Loucy (cell line): ENCODE measurements around the gene MST1.

Experiments
- H2AFZ ChIP-seq: fragments of 200-600 bp; sonication (generic); 2 replicates; pipeline ENCODE4 v1.6.0; 2016; ENCODE audit warnings: antibody characterized with exemption, mild to moderate bottlenecking, low read length, moderate library complexity
- H3F3A ChIP-seq: fragments of 200-600 bp; 2 replicates; pipeline ENCODE4 v1.6.0; 2016; ENCODE audit warnings: antibody characterized with exemption, low read depth, mild to moderate bottlenecking
- H3K27me3 ChIP-seq: fragments of 200-600 bp; sonication (generic); 2 replicates; pipeline ENCODE4 v1.6.1; 2014; ENCODE audit warnings: low read length, mild to moderate bottlenecking; ENCODE audit not compliant: insufficient read depth, poor library complexity, severe bottlenecking
- H3K36me3 ChIP-seq: fragments of 200-600 bp; sonication (generic); 2 replicates; pipeline ENCODE4 v1.6.1; 2016; ENCODE audit warnings: low read length; ENCODE audit not compliant: insufficient read depth
- H3K4me1 ChIP-seq: fragments of 200-600 bp; sonication (generic); 2 replicates; pipeline ENCODE4 v1.5.1; 2014; ENCODE audit warnings: low read length, mild to moderate bottlenecking; ENCODE audit not compliant: insufficient read depth, poor library complexity, severe bottlenecking
- H3K4me2 ChIP-seq: fragments of 200-600 bp; sonication (generic); 2 replicates; pipeline ENCODE4 v1.6.0; 2014; ENCODE audit warnings: antibody characterized with exemption, low read length, low read depth, mild to moderate bottlenecking; ENCODE audit not compliant: poor library complexity, severe bottlenecking
- H3K4me3 ChIP-seq: fragments of 200-600 bp; sonication (generic); 2 replicates; pipeline ENCODE4 v1.5.1; 2014; ENCODE audit warnings: low read length, mild to moderate bottlenecking, mixed read lengths; ENCODE audit not compliant: poor library complexity, severe bottlenecking
- H3K79me2 ChIP-seq: fragments of 200-600 bp; sonication (generic); 2 replicates; pipeline ENCODE4 v1.6.1; 2014; ENCODE audit warnings: low read length; ENCODE audit not compliant: insufficient read depth
- H3K9ac ChIP-seq: fragments of 200-600 bp; sonication (generic); 2 replicates; pipeline ENCODE4 v1.6.0; 2014; ENCODE audit warnings: mild to moderate bottlenecking, low read depth, low read length, moderate library complexity; ENCODE audit not compliant: poor library complexity, severe bottlenecking
- H3K9me2 ChIP-seq: fragments of 200-600 bp; sonication (generic); replicated peaks from 2 replicates; pipeline ENCODE4 v1.6.1; 2016; ENCODE audit warnings: low read depth, low read length, mixed read lengths
- H3K9me3 ChIP-seq: fragments of 200-600 bp; sonication (generic); 2 replicates; pipeline ENCODE4 v1.6.1; 2014; ENCODE audit warnings: mild to moderate bottlenecking, antibody characterized with exemption, low read length, low read depth; ENCODE audit not compliant: insufficient read depth
- H4K20me1 ChIP-seq: fragments of 200-600 bp; sonication (generic); 2 replicates; pipeline ENCODE4 v1.6.0; 2014; ENCODE audit warnings: antibody characterized with exemption, low read length, mild to moderate bottlenecking; ENCODE audit not compliant: insufficient read depth, poor library complexity, severe bottlenecking
- EZH2phosphoT487 ChIP-seq: fragments of 200-600 bp; IDR thresholded peaks from 2 replicates; pipeline ENCODE4 v1.6.1; 2018; ENCODE audit warnings: antibody characterized with exemption, mild to moderate bottlenecking, moderate library complexity, borderline replicate concordance
- TF ChIP-seq, protein P1 (sequence below): fragments of 200-600 bp; sonication (generic); conservative IDR thresholded peaks from 2 replicates; pipeline ENCODE4 v1.5.1; 2014; ENCODE audit warnings: mild to moderate bottlenecking, antibody characterized with exemption, low read length

The MST1 gene

DNA sequence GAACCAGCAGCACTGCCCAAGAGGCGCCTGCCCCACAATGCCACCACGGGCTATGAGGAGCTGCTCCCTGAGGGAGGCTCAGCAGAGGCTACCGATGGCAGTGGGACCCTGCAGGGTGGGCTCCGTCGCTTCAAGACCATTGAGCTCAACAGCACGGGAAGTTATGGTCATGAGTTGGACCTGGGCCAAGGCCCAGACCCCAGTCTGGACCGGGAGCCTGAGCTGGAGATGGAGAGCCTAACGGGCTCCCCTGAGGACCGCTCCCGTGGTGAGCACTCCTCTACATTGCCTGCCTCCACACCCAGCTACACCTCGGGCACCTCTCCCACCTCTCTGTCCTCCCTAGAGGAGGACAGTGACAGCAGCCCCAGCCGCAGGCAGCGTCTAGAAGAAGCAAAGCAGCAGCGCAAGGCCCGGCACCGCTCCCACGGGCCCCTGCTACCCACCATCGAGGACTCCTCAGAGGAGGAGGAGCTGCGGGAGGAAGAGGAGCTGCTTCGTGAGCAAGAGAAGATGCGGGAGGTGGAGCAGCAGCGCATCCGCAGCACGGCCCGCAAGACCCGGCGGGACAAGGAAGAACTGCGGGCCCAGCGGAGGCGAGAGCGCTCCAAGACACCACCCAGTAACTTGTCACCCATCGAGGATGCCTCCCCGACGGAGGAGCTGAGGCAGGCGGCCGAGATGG is 36.9 kb downstream of the MST1 start:
- Histone ChIP-seq H2AFZ (no peak overlapping the region), H3K36me3 (no peaks in the 10 kb centered on the region), H4K20me1 (no peaks in the 10 kb centered on the region), H3K4me3 (no peak overlapping the region), H3K9me2 (no peaks in the 10 kb centered on the region), H3K9ac (no peak overlapping the region), H3K27me3 (no peaks in the 10 kb centered on the region), H3K4me2 (no peak overlapping the region), H3F3A (no peaks in the 10 kb centered on the region), H3K4me1 (peaks cover 35% of the 10 kb centered on the region), H3K79me2 (no peaks in the 10 kb centered on the region), H3K9me3 (no peaks in the 10 kb centered on the region)
- TF ChIP-seq, protein P1, sequence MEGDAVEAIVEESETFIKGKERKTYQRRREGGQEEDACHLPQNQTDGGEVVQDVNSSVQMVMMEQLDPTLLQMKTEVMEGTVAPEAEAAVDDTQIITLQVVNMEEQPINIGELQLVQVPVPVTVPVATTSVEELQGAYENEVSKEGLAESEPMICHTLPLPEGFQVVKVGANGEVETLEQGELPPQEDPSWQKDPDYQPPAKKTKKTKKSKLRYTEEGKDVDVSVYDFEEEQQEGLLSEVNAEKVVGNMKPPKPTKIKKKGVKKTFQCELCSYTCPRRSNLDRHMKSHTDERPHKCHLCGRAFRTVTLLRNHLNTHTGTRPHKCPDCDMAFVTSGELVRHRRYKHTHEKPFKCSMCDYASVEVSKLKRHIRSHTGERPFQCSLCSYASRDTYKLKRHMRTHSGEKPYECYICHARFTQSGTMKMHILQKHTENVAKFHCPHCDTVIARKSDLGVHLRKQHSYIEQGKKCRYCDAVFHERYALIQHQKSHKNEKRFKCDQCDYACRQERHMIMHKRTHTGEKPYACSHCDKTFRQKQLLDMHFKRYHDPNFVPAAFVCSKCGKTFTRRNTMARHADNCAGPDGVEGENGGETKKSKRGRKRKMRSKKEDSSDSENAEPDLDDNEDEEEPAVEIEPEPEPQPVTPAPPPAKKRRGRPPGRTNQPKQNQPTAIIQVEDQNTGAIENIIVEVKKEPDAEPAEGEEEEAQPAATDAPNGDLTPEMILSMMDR = no peak
- TF ChIP-seq EZH2phosphoT487 = no peak

DNA sequence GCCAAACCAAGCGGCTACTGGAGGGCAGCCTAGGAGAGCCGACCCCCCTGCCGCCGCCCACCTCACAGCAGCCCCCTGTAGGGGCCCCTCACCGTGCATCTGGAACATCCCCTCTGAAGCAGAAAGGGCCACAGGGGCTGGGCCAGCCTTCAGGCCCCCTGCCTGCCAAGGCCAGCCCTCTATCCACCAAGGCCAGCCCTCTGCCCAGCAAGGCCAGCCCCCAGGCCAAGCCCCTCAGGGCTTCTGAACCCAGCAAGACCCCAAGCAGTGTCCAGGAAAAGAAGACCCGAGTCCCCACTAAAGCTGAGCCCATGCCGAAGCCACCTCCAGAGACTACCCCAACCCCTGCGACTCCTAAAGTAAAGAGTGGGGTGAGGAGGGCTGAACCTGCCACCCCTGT is 38.6 kb downstream of the MST1 start:
- Histone ChIP-seq H3K27me3 (no peaks in the 10 kb centered on the region), H3K9ac (no peak overlapping the region), H3K36me3 (no peaks in the 10 kb centered on the region), H3F3A (no peaks in the 10 kb centered on the region), H4K20me1 (no peaks in the 10 kb centered on the region), H3K4me1 (peaks cover 39% of the 10 kb centered on the region), H3K9me2 (no peaks in the 10 kb centered on the region), H3K9me3 (no peaks in the 10 kb centered on the region), H2AFZ (no peak overlapping the region), H3K79me2 (no peaks in the 10 kb centered on the region), H3K4me3 (no peak overlapping the region), H3K4me2 (peak overlapping the region; percentile 76)
- TF ChIP-seq EZH2phosphoT487 = no peak
- TF ChIP-seq, protein P1 = no peak

DNA sequence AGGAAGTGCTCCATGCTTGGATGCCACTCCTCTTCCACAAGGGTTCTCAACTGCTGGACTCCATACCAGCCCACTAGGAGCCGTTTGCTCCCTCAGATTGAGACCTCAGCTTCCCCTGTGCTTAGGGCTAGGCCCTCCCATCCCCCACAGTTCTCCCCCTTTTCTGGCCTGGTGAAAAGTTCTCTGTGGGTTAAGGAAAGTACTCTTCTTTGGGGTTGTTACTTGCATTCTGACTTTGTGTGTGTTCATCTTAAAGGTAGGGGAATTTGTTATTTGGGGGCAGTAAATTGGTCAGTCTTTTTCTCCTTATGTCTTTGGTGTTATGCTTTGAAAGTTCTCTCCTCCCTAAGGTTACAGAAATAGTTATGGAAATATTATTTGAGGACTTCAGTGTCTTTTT is 39.1 kb downstream of the MST1 start:
- H3K4me2 ChIP-seq = peak overlapping the region; percentile 76
- H3F3A ChIP-seq = no peaks in the 10 kb centered on the region
- H4K20me1 ChIP-seq = no peaks in the 10 kb centered on the region
- no peak for TF ChIP-seq EZH2phosphoT487
- TF ChIP-seq, protein P1 = no peak
- H3K9ac ChIP-seq = no peak overlapping the region
- H2AFZ ChIP-seq = no peak overlapping the region
- H3K9me3 ChIP-seq = no peaks in the 10 kb centered on the region
- no peaks in the 10 kb centered on the region for H3K79me2 ChIP-seq
- H3K27me3 ChIP-seq = no peaks in the 10 kb centered on the region
- no peaks in the 10 kb centered on the region for H3K9me2 ChIP-seq
- no peak overlapping the region for H3K4me3 ChIP-seq
- H3K4me1 ChIP-seq = peaks cover 39% of the 10 kb centered on the region
- no peaks in the 10 kb centered on the region for H3K36me3 ChIP-seq
